ENCODE data around the gene TENT4A.

The TENT4A gene

GRCh38 chr5:6790346-6790865 is 77.2 kb downstream of the TENT4A start (continued):
- TF ChIP-seq POU6F1 (CRISPR knock-in tag; IDR thresholded peaks at IDR 0.05; ENCODE audit: borderline replicate concordance, low read depth), result no peak
- TF ChIP-seq CREB5 (CRISPR knock-in tag; IDR thresholded peaks at IDR 0.05; ENCODE audit: low read depth), result no peak
- TF ChIP-seq ZNF565 (CRISPR knock-in tag; conservative IDR thresholded peaks at IDR 0.05; ENCODE audit: low read depth), result no peak
- no peak for TF ChIP-seq CSDC2 (CRISPR knock-in tag; IDR thresholded peaks at IDR 0.05)
- no peak for TF ChIP-seq SNAI2 (CRISPR knock-in tag; IDR thresholded peaks at IDR 0.05)
- no peak for TF ChIP-seq PPARA (CRISPR knock-in tag; IDR thresholded peaks at IDR 0.05; ENCODE audit: borderline replicate concordance)
- TF ChIP-seq ZFP3 (CRISPR knock-in tag; IDR thresholded peaks at IDR 0.05), result no peak
- TF ChIP-seq ARNTL (CRISPR knock-in tag; IDR thresholded peaks at IDR 0.05; ENCODE audit: borderline replicate concordance, low read depth), result no peak
- no peak for TF ChIP-seq TCF4 (CRISPR knock-in tag; IDR thresholded peaks at IDR 0.05; ENCODE audit: borderline replicate concordance)
- no peak for TF ChIP-seq OSR1 (CRISPR knock-in tag; IDR thresholded peaks at IDR 0.05)

- ATAC-seq, result no peak
- TF ChIP-seq POU6F1 (CRISPR knock-in tag; IDR thresholded peaks at IDR 0.05; ENCODE audit: borderline replicate concordance, low read depth), result no peak
- no peak for TF ChIP-seq ESRRG (CRISPR knock-in tag; IDR thresholded peaks at IDR 0.05)
- no peak for TF ChIP-seq ISL1 (CRISPR knock-in tag; IDR thresholded peaks at IDR 0.05)
- TF ChIP-seq ZC3H10 (CRISPR knock-in tag; IDR thresholded peaks at IDR 0.05), result no peak
- no peak for TF ChIP-seq ZNF70 (CRISPR knock-in tag; IDR thresholded peaks at IDR 0.05)
- no peak for TF ChIP-seq BACH2 (CRISPR knock-in tag; IDR thresholded peaks at IDR 0.05; ENCODE audit: borderline replicate concordance)
- no peak for TF ChIP-seq ZNF565 (CRISPR knock-in tag; conservative IDR thresholded peaks at IDR 0.05; ENCODE audit: low read depth)
- no peak for TF ChIP-seq ARNTL (CRISPR knock-in tag; IDR thresholded peaks at IDR 0.05; ENCODE audit: borderline replicate concordance, low read depth)
- no peak for TF ChIP-seq CSDC2 (CRISPR knock-in tag; IDR thresholded peaks at IDR 0.05)
Measured at GRCh38 chr5:6791031-6791430, 77.8 kb downstream of the TENT4A start.

GRCh38 chr5:6792376-6792775 is 79.1 kb downstream of the TENT4A start:
- no peak for TF ChIP-seq ZNF8 (CRISPR knock-in tag; IDR thresholded peaks at IDR 0.05)
- no peak for TF ChIP-seq TCF4 (CRISPR knock-in tag; IDR thresholded peaks at IDR 0.05; ENCODE audit: borderline replicate concordance)
- no peak for TF ChIP-seq POU6F1 (CRISPR knock-in tag; IDR thresholded peaks at IDR 0.05; ENCODE audit: borderline replicate concordance, low read depth)
- no peak for TF ChIP-seq ZC3H10 (CRISPR knock-in tag; IDR thresholded peaks at IDR 0.05)
- no peak for TF ChIP-seq OSR1 (CRISPR knock-in tag; IDR thresholded peaks at IDR 0.05)
- TF ChIP-seq BACH2 (CRISPR knock-in tag; IDR thresholded peaks at IDR 0.05; ENCODE audit: borderline replicate concordance), result no peak
- no peak for TF ChIP-seq CSRNP3 (CRISPR knock-in tag; IDR thresholded peaks at IDR 0.05)
- no peak for TF ChIP-seq RARB (CRISPR knock-in tag; IDR thresholded peaks at IDR 0.05)
- TF ChIP-seq CREB5 (CRISPR knock-in tag; IDR thresholded peaks at IDR 0.05; ENCODE audit: low read depth), result no peak
- no peak for TF ChIP-seq ZNF565 (CRISPR knock-in tag; conservative IDR thresholded peaks at IDR 0.05; ENCODE audit: low read depth)
- no peak for TF ChIP-seq ISL1 (CRISPR knock-in tag; IDR thresholded peaks at IDR 0.05)
- TF ChIP-seq ZFP30 (CRISPR knock-in tag; IDR thresholded peaks at IDR 0.05), result no peak
- TF ChIP-seq GLIS3 (CRISPR knock-in tag; IDR thresholded peaks at IDR 0.05), result no peak

More at GRCh38 chr5:6792376-6792775, 79.1 kb downstream of the TENT4A start:
- no peak for ATAC-seq
